ENCODE results near the gene TFB1M.
"Not testable (repeated sequence)": the region's sequence is repeated elsewhere in the genome, so short reads cannot be mapped to it uniquely, and the experiment has no call there.

TFB1M gene

DNA sequence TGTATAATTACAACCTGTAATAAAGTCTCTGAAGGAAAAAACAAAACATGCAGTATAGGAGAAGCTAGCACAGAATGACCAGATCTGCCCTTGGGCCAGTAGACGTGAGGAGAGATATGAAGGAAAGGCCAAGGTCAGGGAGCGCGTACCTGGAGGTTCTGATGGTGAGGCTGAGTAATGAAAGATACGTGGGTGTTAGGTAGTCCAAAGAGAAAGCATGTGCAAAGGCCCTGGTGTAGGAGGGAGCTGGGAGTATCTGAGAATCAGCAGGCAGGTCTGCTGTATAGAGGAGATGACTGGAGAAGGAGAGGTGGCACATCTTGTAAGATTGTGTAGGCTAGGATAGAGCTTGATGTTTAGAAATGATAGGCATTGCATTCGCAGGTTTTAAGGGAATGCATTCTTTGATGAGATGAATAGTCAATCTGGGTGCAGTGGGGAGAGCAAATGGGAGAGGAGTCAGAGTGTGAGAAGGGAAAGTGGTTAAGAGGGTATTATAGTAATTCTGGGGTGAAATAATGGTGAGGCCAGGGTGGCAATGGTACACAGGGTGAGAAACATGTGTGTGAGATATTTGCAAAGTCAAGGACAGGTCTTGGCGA is 15.9 kb upstream of the TFB1M start:
- no peak for DNase-seq (ENCODE audit: low spot score)

DNA sequence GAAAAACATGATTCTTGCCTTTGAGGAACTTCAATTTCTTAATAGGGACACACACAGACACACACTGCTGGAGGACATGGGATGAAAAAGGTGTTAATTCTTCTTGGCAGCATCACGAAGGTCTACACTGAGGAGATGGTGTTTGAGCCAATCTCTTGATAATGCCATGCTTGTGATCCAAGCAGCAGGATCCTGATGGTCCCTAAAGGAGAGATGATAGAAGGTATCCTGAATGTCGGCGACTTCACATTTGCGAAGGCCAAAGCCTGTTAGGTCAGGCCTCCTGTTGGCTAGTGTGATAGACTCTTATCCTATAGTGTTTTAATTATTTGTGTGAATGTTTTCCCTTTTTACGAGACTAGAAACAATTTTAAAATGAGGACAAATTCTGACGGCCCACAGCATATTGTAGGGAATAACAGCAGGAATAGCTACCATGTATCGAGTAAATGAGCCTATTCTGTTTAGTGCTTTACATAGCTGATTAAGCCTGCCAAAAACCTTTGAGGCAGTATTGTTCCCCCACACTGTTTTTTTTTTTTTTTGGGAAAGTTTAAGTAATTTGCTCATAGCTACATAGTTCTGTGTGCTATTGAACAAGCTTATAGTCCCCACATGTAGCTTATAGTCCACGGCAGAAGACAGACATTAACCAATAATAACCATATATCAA is 15.3 kb upstream of the TFB1M start:
- DNase-seq (ENCODE audit: low spot score), result no peak

DNA sequence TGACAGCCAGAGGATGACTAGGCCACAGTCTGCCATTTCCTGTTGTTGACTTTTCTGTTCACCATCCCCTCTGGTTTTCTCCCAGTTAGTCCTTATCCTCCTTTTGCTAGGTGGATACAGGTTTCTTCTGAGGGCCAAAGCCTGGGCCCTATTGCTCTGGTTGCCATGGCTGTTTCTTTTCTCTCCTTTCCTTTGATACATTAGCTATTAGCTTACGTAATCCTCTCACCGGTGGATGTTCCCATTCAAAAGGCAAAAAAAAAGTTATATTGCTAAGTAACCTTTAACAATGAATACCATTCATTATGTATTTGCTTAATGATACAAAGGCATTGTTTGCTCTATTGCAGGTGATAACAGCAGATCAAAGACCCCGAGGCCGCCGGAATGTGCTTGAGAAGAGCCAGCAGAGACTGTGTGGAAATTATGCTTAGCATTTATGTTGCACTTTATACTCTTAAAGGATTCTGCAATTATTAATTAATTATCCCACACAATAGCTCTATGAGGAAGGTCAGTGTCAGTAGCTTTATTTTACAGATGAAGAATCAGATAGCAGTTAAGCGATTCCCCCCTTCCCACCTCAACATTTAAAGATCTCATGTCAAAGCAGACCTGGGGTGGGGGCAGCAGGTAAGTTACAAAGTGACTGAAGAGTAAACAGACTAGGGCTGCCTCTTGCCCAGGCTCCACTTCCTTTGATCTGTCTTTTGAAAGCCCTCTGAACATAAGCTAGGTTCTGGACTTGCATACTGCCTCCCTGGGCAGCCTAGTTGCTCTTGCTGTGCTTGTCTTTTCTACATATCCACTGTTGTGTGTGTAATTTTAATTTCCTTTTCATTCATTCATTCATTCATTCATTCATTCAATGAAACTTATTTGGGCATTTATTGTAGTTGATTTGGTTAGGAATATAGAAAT is 14.5 kb upstream of the TFB1M start:
- no peak for DNase-seq (ENCODE audit: low spot score)

DNA sequence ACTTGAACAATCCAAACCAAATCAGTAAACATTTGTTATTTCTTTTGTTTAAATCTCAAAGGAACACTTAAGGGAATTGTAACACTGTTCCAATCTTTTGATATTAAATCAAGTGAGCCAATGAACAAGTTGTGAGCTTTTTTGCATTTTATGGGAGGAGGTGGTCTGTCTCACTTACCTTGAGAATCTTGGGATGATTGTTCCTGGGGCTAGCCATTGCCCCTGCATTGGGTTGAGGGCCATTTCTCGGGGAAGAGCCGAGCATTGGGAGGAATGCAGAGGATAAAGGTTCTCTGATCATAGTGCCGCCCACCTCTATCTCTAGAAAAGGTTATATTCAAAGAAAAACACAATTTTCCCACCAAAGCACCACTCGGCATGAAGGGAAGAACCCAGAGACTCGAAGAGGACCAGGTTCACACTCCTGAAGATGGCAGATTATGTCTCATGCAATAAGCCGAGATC is 13.8 kb upstream of the TFB1M start:
- no peak for DNase-seq (ENCODE audit: low spot score)

DNA sequence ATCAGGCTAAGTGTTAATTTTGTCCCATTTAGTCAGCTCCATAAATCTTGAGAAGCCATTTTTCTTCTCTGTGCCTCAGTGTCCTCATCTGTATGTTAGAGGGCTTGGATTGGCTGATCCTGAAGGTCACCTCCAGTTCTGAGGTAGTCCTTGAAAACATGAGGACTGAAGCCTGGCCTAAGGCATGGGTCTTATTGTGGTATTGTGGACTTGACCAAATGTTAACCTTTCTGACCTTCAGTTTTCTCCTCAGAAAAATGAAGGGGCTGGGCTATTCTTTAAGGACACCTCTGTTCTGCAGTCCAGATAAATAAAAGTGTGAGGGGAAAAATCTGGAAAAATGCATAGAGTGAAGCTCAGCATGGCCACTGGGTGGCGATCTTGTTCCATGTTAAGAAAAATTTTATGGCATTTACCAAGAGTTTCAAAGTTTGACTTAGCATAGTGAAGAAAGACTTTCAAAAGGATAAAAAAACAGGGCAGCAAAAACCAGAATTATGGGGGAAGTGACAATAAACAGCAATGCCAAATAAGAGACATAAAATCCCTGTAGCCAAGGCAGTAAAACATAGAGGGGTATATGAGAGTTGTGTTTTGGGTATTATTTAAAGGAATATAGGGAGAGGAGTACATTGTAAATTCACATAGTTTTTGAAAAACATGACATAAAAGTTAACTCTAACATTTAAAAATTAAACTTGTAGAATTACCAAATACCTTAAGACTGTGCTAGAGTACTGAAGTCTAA is 13.2 kb upstream of the TFB1M start:
- DNase-seq (ENCODE audit: low spot score), result peak; percentile 52

DNA sequence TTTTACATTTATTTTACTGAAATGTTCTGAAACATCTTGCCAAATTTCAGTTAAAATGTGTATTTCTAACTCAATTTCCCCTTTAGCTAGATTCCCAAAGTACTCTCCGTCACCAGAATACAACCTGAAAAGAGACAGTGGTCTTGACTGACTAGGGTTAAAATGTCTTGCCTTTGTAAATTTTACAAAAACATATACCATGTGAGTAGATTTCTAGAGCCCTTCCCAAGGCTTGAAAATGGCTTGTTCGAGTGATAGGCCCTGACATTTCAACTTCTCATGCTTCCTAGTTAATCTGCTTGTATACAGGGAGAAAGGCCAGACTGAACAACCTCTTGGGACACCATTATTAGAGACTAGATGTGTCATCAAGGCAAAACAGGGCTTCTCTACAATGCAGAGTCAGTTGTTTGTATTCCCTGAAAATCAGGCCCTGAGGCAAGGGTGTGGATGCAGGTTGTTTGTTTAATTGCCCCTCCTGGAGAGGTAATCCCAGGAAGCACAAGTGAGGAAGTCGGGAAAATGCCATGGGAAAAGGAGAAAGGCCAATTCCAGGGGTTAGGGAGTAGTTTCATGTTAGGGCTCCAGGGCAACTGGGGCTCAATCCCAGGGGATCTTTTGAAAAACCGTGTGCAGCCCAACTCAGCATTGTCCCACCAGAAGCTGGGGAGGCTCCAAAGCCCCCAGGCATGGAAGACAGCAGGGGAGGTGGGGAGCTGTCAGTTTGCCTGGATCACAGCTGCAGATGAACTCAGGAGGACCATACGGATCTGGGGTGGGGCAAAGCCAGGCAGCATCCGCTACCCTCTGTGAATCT is 11.6 kb upstream of the TFB1M start:
- DNase-seq (ENCODE audit: low spot score), result no peak

DNA sequence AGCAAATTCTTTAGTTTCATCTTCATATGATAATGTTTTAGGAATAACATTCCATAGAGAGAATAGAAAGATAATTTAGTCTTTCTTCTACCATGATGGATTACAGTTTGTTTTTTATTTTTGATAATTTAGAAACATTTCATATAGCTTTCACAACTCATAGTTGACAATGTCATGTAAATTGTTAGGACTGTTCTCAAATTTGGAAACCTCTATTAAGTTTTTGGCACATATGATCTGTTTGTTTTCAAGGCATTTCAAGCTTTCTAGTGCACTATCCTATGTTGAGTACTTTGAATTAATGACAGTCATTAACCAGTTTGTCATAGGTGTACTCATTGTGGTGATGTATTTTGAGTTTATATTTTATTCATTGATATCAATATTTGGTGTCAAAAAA is 10.7 kb upstream of the TFB1M start:
- no peak for DNase-seq (ENCODE audit: low spot score)

DNA sequence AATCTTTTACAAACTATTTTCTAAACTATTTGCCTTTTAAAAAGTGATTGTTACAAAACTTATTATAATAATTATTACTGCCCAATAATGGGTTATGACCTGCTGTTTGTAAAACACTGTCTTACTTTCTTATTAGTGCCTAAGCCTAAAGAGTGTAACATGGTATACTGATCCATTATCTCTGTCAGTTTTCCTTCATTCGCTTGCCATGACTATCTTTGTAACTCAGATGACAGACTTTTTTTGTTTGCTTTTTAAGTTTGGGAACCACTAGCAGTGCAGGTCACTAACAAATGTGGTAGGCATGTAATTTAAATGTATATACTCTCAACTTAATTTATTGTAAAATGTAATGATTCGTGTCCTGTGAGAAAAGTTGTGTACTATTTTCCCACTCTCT is 9.9 kb upstream of the TFB1M start:
- DNase-seq (ENCODE audit: low spot score), result no peak

DNA sequence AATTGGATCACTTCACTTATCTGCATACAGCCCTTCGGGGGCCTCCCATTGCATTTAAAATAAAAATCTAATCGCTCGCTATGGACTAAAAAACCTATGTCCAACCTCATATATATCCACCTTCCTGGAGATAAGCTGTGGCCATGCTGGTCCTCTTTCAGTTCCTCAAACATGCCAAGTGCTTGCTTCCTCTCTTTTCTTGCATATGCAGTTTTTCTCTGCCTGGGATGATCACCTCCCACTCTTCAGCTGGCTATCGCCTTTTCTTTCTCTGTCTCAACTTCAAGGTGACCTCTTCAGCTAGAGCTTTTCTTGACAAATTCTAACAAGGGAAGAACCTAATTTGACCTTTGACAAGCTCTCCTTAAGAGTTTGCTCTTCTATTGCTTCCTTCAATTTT is 5.6 kb upstream of the TFB1M start:
- no peak for DNase-seq (ENCODE audit: low spot score)

DNA sequence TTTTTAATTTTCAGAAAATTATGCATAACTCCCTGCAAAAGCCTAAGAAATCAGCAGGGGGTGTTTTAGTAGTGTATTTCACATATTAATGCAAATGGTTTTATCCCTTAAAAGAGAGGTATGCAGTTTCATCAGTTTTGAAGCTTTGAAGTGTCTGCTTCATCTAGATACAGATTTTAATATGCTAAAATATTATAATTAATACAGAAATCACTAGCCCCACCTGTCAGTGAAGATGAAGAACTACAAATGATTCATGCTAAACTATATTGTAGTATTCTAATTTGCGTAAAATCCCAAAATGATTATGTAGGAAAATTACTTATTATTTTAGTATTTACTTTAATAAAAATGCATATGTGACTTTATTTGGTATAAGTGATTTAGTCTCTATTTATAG is 2.9 kb upstream of the TFB1M start:
- no peak for DNase-seq (ENCODE audit: low spot score)

DNA sequence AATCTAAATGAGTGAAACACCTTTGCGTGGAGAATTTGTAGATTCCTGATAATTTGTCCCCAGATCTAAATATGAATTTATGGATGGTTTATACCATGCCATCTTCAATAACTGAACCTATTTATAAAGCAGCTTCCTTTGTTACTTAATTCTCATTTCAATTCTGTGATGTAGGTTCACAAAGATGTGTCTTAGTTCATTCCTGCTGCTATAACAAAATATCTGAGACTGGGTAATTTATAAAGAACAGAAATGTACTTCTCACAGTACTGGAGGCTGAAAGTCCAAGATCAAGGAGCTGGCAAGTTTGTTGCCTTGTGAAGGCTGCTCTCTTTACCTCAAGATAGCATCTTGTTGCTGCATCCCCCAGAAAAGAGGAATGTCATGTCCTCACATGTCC is 2.1 kb upstream of the TFB1M start:
- DNase-seq (ENCODE audit: low spot score), result no peak

DNA sequence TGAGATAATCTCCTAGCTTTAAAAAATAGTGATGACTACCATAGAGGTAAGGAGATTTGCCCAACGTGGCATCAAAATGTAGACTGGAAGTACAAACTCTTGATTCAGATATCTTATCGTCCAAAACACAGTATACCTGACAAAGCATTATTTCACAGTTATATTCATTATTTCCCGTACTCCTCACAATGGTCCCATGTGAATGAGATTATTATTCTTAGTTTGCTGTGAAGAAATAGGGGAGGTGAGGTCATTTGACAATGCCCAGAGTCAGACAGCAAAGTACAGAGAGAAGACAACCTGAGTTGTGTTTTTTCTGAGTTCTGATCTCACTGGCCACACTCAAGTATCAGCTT is 1.2 kb upstream of the TFB1M start:
- DNase-seq (ENCODE audit: low spot score), result no peak

DNA sequence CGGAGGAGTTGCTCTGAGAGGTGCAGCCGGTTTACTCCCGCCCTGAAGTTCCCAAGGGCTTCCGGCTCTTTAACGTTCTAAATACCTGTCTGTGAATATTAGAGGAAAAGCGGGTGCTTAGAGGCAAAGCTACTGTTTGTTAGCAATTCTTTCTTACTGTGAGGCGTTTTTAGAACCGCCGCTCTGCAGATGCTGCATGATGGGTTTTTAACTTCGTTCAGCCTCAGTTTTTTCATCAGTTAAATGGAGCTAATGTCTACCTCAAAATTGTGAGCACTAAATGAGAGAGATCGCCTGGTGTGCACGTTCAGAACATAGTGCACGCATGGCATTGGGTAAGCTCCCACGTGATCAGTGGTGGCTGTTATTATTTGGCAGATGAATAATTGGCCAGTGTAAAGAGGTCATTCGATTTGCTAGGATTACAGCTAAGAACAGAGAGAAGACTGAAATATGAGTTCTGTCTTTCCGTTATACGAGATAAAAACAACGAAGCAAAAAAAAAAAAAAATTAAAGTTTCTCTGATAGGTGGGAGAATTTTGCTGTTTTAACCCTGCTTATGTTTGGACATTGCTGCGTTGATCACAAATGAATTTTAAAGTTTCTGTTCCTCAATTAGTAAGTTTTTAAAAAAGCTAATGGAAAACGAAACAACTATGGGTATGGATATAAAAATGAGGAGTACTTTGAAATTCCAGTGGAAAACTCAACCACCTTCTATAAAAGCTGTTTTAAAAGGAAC is 660 bp upstream of the TFB1M start:
- DNase-seq (ENCODE audit: low spot score), result no peak

DNA sequence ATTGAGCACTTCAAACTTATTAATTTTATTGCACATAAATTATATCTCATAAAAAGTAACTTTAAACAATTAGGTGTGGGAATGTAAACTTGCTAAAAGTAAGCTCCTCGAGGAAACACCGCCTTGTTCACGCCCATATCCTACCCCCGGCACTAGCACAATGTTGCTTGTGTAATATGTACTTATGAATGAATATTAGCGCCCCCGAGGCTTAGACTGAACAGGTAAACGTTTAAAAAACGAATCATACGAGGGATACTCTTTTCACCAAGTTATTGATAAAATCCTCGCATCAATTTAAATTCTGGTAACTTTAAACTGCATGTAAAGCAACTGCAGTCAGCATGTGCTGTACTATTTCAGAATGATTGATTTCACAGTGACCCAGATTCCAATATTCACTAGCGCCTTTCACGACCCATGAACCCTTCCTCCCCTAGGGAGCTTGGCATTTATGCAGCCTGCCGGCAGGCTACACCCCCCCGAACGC is 637 bp downstream of the TFB1M start:
- no peak for DNase-seq (ENCODE audit: low spot score)

DNA sequence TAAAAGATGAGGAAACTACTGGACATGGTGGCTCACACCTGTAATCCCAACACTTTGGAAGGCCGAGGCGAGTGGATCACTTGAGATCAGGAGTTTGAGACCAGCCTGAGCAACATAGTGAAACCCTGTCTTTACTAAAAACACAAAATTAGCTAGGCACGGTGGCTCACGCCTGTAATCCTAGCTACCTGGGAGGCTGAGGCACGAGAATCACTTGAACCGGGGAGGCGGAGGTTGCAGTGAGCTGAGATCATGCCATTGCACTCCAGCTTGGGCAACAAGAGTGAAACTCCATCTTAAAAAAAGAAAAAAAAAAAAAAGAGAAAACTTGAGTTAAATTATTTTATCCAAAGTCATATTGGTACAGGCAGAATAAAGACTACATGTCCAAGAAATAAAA is 1.3 kb downstream of the TFB1M start:
- not testable (repeated sequence) for DNase-seq (ENCODE audit: low spot score)

DNA sequence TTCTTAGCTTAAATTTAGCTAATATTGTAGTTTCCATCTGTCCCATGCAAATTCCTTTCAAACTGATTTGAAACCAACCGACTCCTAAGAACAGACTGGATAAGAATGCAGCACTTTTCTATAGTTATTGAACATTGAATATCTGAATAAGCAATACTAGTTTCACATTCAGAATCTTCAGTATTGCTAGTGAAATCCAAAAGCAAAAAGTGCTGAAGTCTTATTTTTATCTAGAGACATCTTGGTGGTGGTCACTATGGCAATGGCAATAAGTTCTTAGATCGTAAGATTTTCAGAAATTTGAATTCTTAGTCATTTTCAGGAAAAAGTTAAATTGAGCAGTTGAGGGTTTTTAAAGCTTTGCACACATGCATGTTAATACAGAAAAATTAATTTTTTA is 2.7 kb downstream of the TFB1M start:
- no peak for DNase-seq (ENCODE audit: low spot score)

DNA sequence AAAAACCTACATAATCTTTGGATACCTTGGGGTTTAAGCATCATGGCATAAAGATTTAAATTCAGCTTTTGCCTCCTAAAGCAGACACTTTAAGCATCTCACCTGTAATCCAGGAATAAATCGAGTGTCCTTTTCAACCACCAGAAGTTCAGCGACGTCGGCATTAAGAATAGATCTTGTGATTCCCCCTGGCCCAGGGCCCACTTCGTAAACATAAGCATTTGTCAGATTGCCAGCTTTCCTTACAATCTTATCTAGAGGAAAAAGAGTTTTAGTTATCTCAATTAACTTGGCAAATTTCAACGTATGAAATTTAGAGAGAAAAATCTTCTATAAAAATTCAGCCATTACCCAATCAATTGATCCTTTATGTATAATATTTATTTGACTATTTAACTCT is 3.2 kb downstream of the TFB1M start:
- DNase-seq (ENCODE audit: low spot score), result no peak

DNA sequence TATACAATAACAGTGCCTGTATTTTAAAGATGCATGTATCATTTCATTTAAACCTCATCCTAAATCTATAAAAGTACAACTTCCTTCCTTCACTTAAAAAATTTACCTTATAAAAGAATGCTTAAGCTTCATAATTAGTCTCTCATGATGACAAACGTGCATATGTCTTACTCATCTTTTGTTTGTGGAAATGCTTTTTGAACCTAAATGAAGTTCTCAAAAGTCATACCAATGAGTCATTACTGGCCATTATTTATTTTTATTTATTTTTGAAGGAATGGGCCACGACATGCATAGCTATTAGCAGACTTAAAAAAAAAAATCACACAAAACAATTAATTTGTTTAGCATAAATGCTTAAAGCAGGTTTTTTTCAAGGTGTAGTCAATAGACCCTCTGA is 3.7 kb downstream of the TFB1M start:
- DNase-seq (ENCODE audit: low spot score), result no peak

DNA sequence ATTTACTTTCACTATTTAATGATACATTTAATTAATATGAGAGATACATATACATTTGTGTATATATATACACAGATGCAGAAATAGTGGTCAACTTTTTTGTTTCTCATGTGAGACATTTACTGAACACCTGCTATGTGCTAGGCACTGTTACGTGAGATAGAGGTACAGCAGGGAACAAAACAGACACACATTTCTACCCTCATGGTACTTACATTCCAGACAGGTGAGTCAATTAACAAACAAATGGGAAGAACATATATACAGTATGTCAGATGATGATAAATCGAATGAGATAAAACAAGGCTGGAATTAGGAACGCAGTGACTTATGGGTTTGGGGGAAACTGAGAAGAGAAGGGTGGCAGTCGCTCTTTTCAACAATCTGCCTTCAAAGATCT is 5.1 kb downstream of the TFB1M start:
- DNase-seq (ENCODE audit: low spot score), result no peak

DNA sequence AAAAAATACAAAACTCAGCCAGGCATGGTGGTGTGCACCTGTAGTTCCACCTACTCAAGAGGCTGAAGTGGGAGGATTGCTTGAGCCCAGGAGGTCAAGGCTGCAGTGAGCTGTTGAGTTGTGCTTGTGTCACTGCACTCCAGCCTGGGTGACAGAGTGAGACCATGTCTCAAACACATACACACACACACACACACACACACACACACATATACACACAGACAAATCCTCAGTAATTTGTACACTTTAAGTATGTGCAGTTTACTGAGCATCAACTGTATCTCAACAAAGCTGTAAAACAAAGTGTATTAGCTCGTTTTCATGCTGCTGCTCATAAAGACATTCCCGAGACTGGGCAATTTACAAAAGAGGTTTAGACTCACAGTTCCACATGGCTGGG is 7.3 kb downstream of the TFB1M start:
- no peak for DNase-seq (ENCODE audit: low spot score)
